Smooth muscle cell (in vitro differentiated cells): ENCODE results near the gene ZCCHC7. TPM values are rescaled to one million over a fixed set of nuclear protein-coding genes. Genes with fewer than 3 reads are reported as not detected.
"Not testable (repeated sequence)": the region's sequence is repeated elsewhere in the genome, so short reads cannot be mapped to it uniquely, and the experiment has no call there.

ENCODE experiments used
- DNase-seq: peaks from one replicate; lab custom pipeline; 2025; ENCODE audit not compliant: unreplicated experiment; lab: John Stamatoyannopoulos, UW
- H2AFZ ChIP-seq: fragments of 200-600 bp; sonication (generic); 2 replicates; pipeline ENCODE4 v1.6.0; 2016; ENCODE audit warnings: antibody characterized with exemption, low read depth, mild to moderate bottlenecking
- H3F3A ChIP-seq: fragments of 200-600 bp; sonication (generic); 2 replicates; pipeline ENCODE4 v1.6.0; 2017; ENCODE audit warnings: antibody characterized with exemption, low read depth
- H3K27ac ChIP-seq: fragments of 200-600 bp; sonication (generic); 2 replicates; pipeline ENCODE4 v1.5.1; 2016; ENCODE audit warnings: low read depth, mild to moderate bottlenecking
- H3K27me3 ChIP-seq: fragments of 200-600 bp; sonication (generic); 2 replicates; pipeline ENCODE4 v1.6.1; 2016; ENCODE audit warnings: low read depth, mild to moderate bottlenecking
- H3K36me3 ChIP-seq: fragments of 200-600 bp; sonication (generic); 2 replicates; pipeline ENCODE4 v1.5.1; 2016; ENCODE audit warnings: low read depth
- H3K4me1 ChIP-seq: fragments of 200-600 bp; sonication (generic); 2 replicates; pipeline ENCODE4 v1.5.1; 2016; ENCODE audit warnings: low read depth
- H3K4me2 ChIP-seq: fragments of 200-600 bp; sonication (generic); 2 replicates; pipeline ENCODE4 v1.6.0; 2016; ENCODE audit warnings: mild to moderate bottlenecking
- H3K4me3 ChIP-seq: fragments of 200-600 bp; sonication (generic); 2 replicates; pipeline ENCODE4 v1.5.1; 2016; ENCODE audit warnings: mild to moderate bottlenecking
- H3K79me2 ChIP-seq: fragments of 200-600 bp; sonication (generic); 2 replicates; pipeline ENCODE4 v1.6.0; 2016; ENCODE audit warnings: low read depth, mild to moderate bottlenecking
- H3K9ac ChIP-seq: fragments of 200-600 bp; sonication (generic); 2 replicates; pipeline ENCODE4 v1.6.0; 2016; ENCODE audit warnings: low read depth
- H3K9me3 ChIP-seq: fragments of 200-600 bp; sonication (generic); replicated peaks from 2 replicates; pipeline ENCODE4 v1.5.1; 2016; ENCODE audit warnings: low read depth
- H4K20me1 ChIP-seq: fragments of 200-600 bp; sonication (generic); 2 replicates; pipeline ENCODE4 v1.6.0; 2016; ENCODE audit warnings: low read depth
- CTCF ChIP-seq: fragments of 200-600 bp; sonication (generic); IDR thresholded peaks from 2 replicates; pipeline ENCODE4 v1.5.1; 2017; ENCODE audit warnings: borderline replicate concordance, mild to moderate bottlenecking, antibody characterized with exemption; ENCODE audit not compliant: insufficient read depth, poor library complexity, severe bottlenecking
- WGBS: methylation state at CpG from one replicate; pipeline ENCODE4 v1.1.7; 2016; ENCODE audit warnings: low lambda C conversion rate; 5-methylcytosine and 5-hydroxymethylcytosine counted together
- polyA plus RNA-seq: library from polyadenylated mRNA; unstranded; fragments of >200 nt; fragmentation: Nextera tagmentation; extraction: Ambion mirVana; gene quantifications from 2 replicates; pipeline ENCODE4 v1.2.1, GENCODE V29; 2016
- total RNA-seq: library from RNA; depleted of rRNA; stranded (reverse); fragments of >200 nt; gene quantifications from 2 replicates; pipeline ENCODE4 v1.2.3, GENCODE V29; 2014

Gene ZCCHC7
- total and polyA plus RNA-seq, 2 experiments from 2014 or later = 19.0 to 24.7 TPM

DNA sequence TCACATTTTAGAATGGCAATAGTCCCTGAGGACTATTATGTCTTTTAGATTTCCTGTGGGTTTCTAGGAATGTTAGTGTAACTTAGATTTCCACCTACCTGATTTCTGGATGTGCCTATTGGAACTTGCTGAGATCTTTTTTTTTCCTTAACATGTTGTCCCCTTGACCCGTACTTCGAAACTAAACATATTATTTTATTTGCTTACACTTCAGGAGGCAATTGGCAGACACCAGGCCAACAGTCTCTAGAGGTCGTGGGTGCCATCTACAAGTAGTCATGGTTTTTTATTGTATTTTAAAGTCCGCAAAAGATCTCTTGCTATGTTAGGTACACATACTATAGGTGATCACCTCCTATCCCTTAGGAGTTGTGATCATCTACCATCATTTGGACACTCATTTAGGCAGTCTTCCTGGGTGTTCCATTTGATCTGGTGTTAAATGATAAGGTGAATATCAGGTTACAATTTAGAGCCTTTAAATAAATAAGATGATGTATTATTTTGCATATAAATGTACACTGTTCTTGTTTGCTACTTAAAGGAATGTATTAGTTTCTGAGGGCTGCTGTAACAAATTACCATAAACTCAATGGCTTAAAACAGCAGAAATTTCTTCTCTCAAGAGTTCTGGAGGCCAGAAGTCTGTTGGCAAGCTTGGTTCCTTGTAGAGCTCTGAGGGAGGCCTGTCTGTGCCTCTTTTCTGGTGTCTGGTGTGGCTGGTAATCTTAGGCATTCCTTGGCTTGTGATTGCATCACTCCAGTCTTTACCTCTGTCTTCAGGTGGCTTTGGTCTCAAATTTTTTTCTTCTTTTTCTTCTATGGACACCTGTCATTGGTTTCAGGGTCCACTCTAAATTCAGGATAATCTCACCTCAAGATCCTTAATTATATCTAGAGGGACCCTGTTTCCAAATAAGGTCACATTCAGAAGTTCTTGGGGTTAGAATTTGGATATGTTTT is 64.8 kb downstream of the ZCCHC7 start:
- H4K20me1 ChIP-seq = peaks cover 46% of the 10 kb centered on the region
- peaks cover 8% of the 10 kb centered on the region for H3K36me3 ChIP-seq
- no peak overlapping the region for H3K4me3 ChIP-seq
- TF ChIP-seq CTCF = no peak
- DNase-seq = no peak
- no peaks in the 10 kb centered on the region for H3K27me3 ChIP-seq
- no peaks in the 10 kb centered on the region for H3K9me3 ChIP-seq
- H3K9ac ChIP-seq = no peak overlapping the region
- no peak overlapping the region for H2AFZ ChIP-seq
- H3K27ac ChIP-seq = no peak overlapping the region
- H3F3A ChIP-seq = no peaks in the 10 kb centered on the region
- H3K4me2 ChIP-seq = no peak overlapping the region
- 94% methylated on average over 4 of the region's 4 CpGs for WGBS
- peaks cover 15% of the 10 kb centered on the region for H3K79me2 ChIP-seq
- H3K4me1 ChIP-seq = no peaks in the 10 kb centered on the region

DNA sequence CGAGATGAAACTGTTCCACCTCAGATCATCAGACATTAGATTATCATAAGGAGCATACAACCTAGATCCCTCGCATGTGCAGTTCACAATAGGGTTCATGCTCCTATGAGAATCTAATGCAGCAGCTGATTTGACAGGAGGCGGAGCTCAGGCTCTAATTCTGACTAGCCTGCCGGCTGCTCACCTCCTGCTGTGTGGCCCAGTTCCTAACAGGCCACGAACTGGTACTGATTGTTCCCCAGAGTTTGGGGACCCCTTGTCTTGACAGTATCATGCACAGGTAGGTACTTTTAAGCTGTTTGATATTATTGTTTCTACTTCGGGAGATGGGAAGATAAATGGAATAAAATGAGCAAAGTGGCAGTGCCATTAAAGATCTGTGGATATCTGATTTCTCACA is 66.9 kb downstream of the ZCCHC7 start:
- H3F3A ChIP-seq = no peaks in the 10 kb centered on the region
- no peak for DNase-seq
- no peaks in the 10 kb centered on the region for H3K27me3 ChIP-seq
- peaks cover 13% of the 10 kb centered on the region for H3K4me1 ChIP-seq
- no peaks in the 10 kb centered on the region for H3K36me3 ChIP-seq
- no peak overlapping the region for H3K27ac ChIP-seq
- no peak for TF ChIP-seq CTCF
- no peak overlapping the region for H3K9ac ChIP-seq
- no peak overlapping the region for H3K4me2 ChIP-seq
- no peak overlapping the region for H2AFZ ChIP-seq
- H3K4me3 ChIP-seq = no peak overlapping the region
- 91% methylated on average over 6 of the region's 6 CpGs for WGBS
- peaks cover 40% of the 10 kb centered on the region for H4K20me1 ChIP-seq
- no peaks in the 10 kb centered on the region for H3K9me3 ChIP-seq
- H3K79me2 ChIP-seq = peaks cover 10% of the 10 kb centered on the region

GRCh38 chr9:37187713-37188439 is 67.5 kb downstream of the ZCCHC7 start:
- DNase-seq = no peak
- H3F3A ChIP-seq = no peaks in the 10 kb centered on the region

GRCh38 chr9:37190739-37191138 is 70.4 kb downstream of the ZCCHC7 start:
- not testable (repeated sequence) for H3K27ac ChIP-seq, H3K9me3 ChIP-seq, H3K36me3 ChIP-seq, H3K27me3 ChIP-seq, H3K4me2 ChIP-seq, H2AFZ ChIP-seq, H3F3A ChIP-seq, DNase-seq, H3K79me2 ChIP-seq, H3K4me3 ChIP-seq, H3K9ac ChIP-seq
- 96% methylated on average over 12 of the region's 13 CpGs for WGBS
- peaks cover 36% of the 10 kb centered on the region for H4K20me1 ChIP-seq
- peaks cover 37% of the 10 kb centered on the region for H3K4me1 ChIP-seq

More at GRCh38 chr9:37187713-37188439, 67.5 kb downstream of the ZCCHC7 start:
- Histone ChIP-seq H2AFZ (no peak overlapping the region), H3K36me3 (no peaks in the 10 kb centered on the region), H3K27ac (no peak overlapping the region), H3K79me2 (peaks cover 10% of the 10 kb centered on the region), H3K4me2 (no peak overlapping the region), H3K9ac (no peak overlapping the region), H3K9me3 (no peaks in the 10 kb centered on the region), H3K4me3 (no peak overlapping the region), H4K20me1 (peaks cover 38% of the 10 kb centered on the region), H3K27me3 (no peaks in the 10 kb centered on the region), H3K4me1 (peaks cover 19% of the 10 kb centered on the region)
- no peak for TF ChIP-seq CTCF
- 93% methylated on average over 5 of the region's 5 CpGs for WGBS
